GM23338 (cell line): ENCODE data around the gene TRIM25. TPM values are rescaled to one million over a fixed set of nuclear protein-coding genes. Genes with fewer than 3 reads are reported as not detected.

Experiments used
- ATAC-seq: fragments of 200-7000 bp; cut with Tn5 transposase; 3 replicates; pipeline ENCODE4 v1.9.1; 2020
- DNase-seq: peaks from one replicate; pipeline ENCODE4 v3.0.0-alpha.2; 2015; ENCODE audit warnings: low spot score
- H2AFZ ChIP-seq: fragments of 200-600 bp; sonication (generic); 2 replicates; pipeline ENCODE4 v1.8.0; 2016; ENCODE audit warnings: antibody characterized with exemption, mild to moderate bottlenecking, moderate library complexity
- H3F3A ChIP-seq: fragments of 200-600 bp; sonication (generic); replicated peaks from 2 replicates; pipeline ENCODE4 v1.8.0; 2017; ENCODE audit warnings: antibody characterized with exemption, mixed run types, low read depth
- H3K27ac ChIP-seq: fragments of 200-600 bp; sonication (generic); 2 replicates; pipeline ENCODE4 v1.6.1; 2016; ENCODE audit warnings: low read depth
- H3K27me3 ChIP-seq: fragments of 200-600 bp; sonication (generic); 2 replicates; pipeline ENCODE4 v1.8.0; 2016; ENCODE audit warnings: mild to moderate bottlenecking, mixed run types, moderate library complexity; ENCODE audit not compliant: insufficient read depth
- H3K36me3 ChIP-seq: fragments of 200-600 bp; sonication (generic); 2 replicates; pipeline ENCODE4 v1.8.0; 2016; ENCODE audit warnings: mild to moderate bottlenecking; ENCODE audit not compliant: insufficient read depth
- H3K4me1 ChIP-seq: fragments of 200-600 bp; sonication (generic); 2 replicates; pipeline ENCODE4 v1.8.0; 2016; ENCODE audit warnings: mild to moderate bottlenecking, moderate library complexity; ENCODE audit not compliant: insufficient read depth
- H3K4me2 ChIP-seq: fragments of 200-600 bp; sonication (generic); 2 replicates; pipeline ENCODE4 v1.7.1; 2017; ENCODE audit warnings: mixed run types
- H3K4me3 ChIP-seq: fragments of 200-600 bp; sonication (generic); 2 replicates; pipeline ENCODE4 v1.6.1; 2016; ENCODE audit warnings: mixed run types
- H3K79me2 ChIP-seq: fragments of 200-600 bp; sonication (generic); replicated peaks from 2 replicates; pipeline ENCODE4 v1.8.0; 2017; ENCODE audit warnings: mild to moderate bottlenecking; ENCODE audit not compliant: insufficient read depth
- H3K9me2 ChIP-seq: fragments of 200-600 bp; sonication (generic); 2 replicates; pipeline ENCODE4 v1.8.0; 2017; ENCODE audit not compliant: insufficient read depth
- H4K20me1 ChIP-seq: fragments of 200-600 bp; sonication (generic); replicated peaks from 2 replicates; pipeline ENCODE4 v1.8.0; 2017; ENCODE audit warnings: mild to moderate bottlenecking; ENCODE audit not compliant: insufficient read depth
- H3K27ac Mint-ChIP-seq: 2 replicates; pipeline ENCODE4 v1.8.0; 2020; ENCODE audit warnings: inconsistent platforms, mild to moderate bottlenecking, moderate library complexity, mixed read lengths
- H3K27me3 Mint-ChIP-seq: 3 replicates; pipeline ENCODE4 v1.8.0; 2022; ENCODE audit warnings: low read depth, mild to moderate bottlenecking, moderate library complexity, mixed read lengths, inconsistent platforms; ENCODE audit not compliant: insufficient read depth, poor library complexity
- H3K36me3 Mint-ChIP-seq: 3 replicates; pipeline ENCODE4 v1.8.0; 2021; ENCODE audit warnings: low read depth, mild to moderate bottlenecking, inconsistent platforms, moderate library complexity, mixed read lengths
- H3K4me1 Mint-ChIP-seq: 3 replicates; pipeline ENCODE4 v1.8.0; 2020; ENCODE audit warnings: mild to moderate bottlenecking, inconsistent platforms, mixed read lengths
- H3K4me3 Mint-ChIP-seq: 3 replicates; pipeline ENCODE4 v1.8.0; 2021; ENCODE audit warnings: moderate library complexity, mild to moderate bottlenecking, inconsistent platforms, mixed read lengths
- H3K9me3 Mint-ChIP-seq: 3 replicates; pipeline ENCODE4 v1.8.0; 2020; ENCODE audit warnings: moderate library complexity, mild to moderate bottlenecking, inconsistent platforms, mixed read lengths
- CREB1 ChIP-seq: fragments of 250-450 bp; sonication (Bioruptor Pico); IDR thresholded peaks from 2 replicates; pipeline ENCODE4 v1.5.0; 2020; ENCODE audit warnings: low read depth, mild to moderate bottlenecking, moderate library complexity
- EZH2 ChIP-seq: fragments of 200-600 bp; sonication (generic); IDR thresholded peaks from one replicate; pipeline ENCODE4 v1.8.0; 2017; ENCODE audit warnings: antibody characterized with exemption, mild to moderate bottlenecking, low read depth; ENCODE audit not compliant: unreplicated experiment
- EZH2phosphoT487 ChIP-seq: fragments of 200-600 bp; sonication (generic); IDR thresholded peaks from one replicate; pipeline ENCODE4 v1.8.1; 2018; ENCODE audit warnings: antibody characterized with exemption; ENCODE audit not compliant: unreplicated experiment
- JUNB ChIP-seq: IDR thresholded peaks from one replicate; pipeline ENCODE4 v1.6.1; 2016; ENCODE audit warnings: antibody characterized with exemption; ENCODE audit not compliant: unreplicated experiment
- NANOG ChIP-seq: IDR thresholded peaks from 2 replicates; pipeline ENCODE4 v1.6.1; 2016; ENCODE audit warnings: antibody characterized with exemption, borderline replicate concordance
- POLR2AphosphoS5 ChIP-seq: IDR thresholded peaks from 2 replicates; pipeline ENCODE4 v1.6.1; 2016; ENCODE audit warnings: antibody characterized with exemption, low read depth
- STAT1 ChIP-seq: IDR thresholded peaks from one replicate; pipeline ENCODE4 v1.6.1; 2016; ENCODE audit warnings: antibody characterized with exemption; ENCODE audit not compliant: unreplicated experiment
- ZNF114 ChIP-seq: fragments of 250-450 bp; sonication (Bioruptor Pico); IDR thresholded peaks from 2 replicates; pipeline ENCODE4 v1.5.0; 2020; ENCODE audit warnings: mild to moderate bottlenecking, moderate library complexity
- polyA plus RNA-seq: library from polyadenylated mRNA; unstranded; fragments of >200 nt; fragmentation: Nextera tagmentation; extraction: Ambion mirVana; gene quantifications from 2 replicates; pipeline ENCODE4 v1.2.1, GENCODE V29; 2016
- total RNA-seq: library from RNA; depleted of rRNA; stranded (reverse); fragments of >200 nt; shearing (Covaris generic); gene quantifications from 2 replicates; pipeline ENCODE4 v1.2.3, GENCODE V29; 2014
- TF ChIP-seq, protein P1 (sequence below): IDR thresholded peaks from one replicate; pipeline ENCODE4 v1.6.1; 2018; ENCODE audit warnings: antibody characterized with exemption; ENCODE audit not compliant: unreplicated experiment
- TF ChIP-seq, protein P2 (sequence below), 2 experiments: fragments of 200-600 bp in 1 of 2; sonication (generic) in 1 of 2; conservative IDR thresholded peaks; 2 replicates each; pipeline versions ENCODE4 v1.5.1 to v1.6.1; 2016 to 2017; ENCODE audit warnings: antibody characterized with exemption in 2 of 2, low read depth in 2 of 2, mild to moderate bottlenecking in 2 of 2, moderate library complexity in 1 of 2
- TF ChIP-seq, protein P3 (sequence below): IDR thresholded peaks from 2 replicates; pipeline ENCODE4 v1.6.1; 2016; ENCODE audit warnings: antibody characterized with exemption

TRIM25 gene
- total and polyA plus RNA-seq, 2 experiments from 2014 or later = 19.6 to 36.2 TPM

DNA sequence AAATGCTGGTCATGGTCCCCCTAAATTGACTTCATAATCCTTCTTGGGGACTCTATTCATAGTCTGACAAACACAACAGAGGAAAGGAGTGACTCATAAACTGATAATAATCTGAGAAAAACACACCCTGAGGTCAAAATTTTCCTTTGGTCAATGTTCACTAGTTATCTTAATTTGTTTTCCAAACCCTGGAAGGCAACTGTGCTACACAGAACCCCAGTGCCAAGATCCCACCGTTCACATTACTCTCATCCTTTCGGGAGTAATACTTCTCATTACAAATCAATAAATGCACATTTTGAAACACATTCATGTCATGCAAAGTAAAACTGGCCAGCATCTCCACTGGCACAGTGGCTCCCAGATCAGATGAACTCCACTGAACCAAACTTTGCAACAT lies 23.8 kb upstream of the TRIM25 start (continued):
- TF ChIP-seq, protein P1, sequence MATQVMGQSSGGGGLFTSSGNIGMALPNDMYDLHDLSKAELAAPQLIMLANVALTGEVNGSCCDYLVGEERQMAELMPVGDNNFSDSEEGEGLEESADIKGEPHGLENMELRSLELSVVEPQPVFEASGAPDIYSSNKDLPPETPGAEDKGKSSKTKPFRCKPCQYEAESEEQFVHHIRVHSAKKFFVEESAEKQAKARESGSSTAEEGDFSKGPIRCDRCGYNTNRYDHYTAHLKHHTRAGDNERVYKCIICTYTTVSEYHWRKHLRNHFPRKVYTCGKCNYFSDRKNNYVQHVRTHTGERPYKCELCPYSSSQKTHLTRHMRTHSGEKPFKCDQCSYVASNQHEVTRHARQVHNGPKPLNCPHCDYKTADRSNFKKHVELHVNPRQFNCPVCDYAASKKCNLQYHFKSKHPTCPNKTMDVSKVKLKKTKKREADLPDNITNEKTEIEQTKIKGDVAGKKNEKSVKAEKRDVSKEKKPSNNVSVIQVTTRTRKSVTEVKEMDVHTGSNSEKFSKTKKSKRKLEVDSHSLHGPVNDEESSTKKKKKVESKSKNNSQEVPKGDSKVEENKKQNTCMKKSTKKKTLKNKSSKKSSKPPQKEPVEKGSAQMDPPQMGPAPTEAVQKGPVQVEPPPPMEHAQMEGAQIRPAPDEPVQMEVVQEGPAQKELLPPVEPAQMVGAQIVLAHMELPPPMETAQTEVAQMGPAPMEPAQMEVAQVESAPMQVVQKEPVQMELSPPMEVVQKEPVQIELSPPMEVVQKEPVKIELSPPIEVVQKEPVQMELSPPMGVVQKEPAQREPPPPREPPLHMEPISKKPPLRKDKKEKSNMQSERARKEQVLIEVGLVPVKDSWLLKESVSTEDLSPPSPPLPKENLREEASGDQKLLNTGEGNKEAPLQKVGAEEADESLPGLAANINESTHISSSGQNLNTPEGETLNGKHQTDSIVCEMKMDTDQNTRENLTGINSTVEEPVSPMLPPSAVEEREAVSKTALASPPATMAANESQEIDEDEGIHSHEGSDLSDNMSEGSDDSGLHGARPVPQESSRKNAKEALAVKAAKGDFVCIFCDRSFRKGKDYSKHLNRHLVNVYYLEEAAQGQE = no peak
- TF ChIP-seq, protein P2, sequence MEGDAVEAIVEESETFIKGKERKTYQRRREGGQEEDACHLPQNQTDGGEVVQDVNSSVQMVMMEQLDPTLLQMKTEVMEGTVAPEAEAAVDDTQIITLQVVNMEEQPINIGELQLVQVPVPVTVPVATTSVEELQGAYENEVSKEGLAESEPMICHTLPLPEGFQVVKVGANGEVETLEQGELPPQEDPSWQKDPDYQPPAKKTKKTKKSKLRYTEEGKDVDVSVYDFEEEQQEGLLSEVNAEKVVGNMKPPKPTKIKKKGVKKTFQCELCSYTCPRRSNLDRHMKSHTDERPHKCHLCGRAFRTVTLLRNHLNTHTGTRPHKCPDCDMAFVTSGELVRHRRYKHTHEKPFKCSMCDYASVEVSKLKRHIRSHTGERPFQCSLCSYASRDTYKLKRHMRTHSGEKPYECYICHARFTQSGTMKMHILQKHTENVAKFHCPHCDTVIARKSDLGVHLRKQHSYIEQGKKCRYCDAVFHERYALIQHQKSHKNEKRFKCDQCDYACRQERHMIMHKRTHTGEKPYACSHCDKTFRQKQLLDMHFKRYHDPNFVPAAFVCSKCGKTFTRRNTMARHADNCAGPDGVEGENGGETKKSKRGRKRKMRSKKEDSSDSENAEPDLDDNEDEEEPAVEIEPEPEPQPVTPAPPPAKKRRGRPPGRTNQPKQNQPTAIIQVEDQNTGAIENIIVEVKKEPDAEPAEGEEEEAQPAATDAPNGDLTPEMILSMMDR (conservative IDR thresholded peaks at IDR 0.05; ENCODE audit: low read depth in 2 of 2) = no peak
- TF ChIP-seq JUNB = no peak

DNA sequence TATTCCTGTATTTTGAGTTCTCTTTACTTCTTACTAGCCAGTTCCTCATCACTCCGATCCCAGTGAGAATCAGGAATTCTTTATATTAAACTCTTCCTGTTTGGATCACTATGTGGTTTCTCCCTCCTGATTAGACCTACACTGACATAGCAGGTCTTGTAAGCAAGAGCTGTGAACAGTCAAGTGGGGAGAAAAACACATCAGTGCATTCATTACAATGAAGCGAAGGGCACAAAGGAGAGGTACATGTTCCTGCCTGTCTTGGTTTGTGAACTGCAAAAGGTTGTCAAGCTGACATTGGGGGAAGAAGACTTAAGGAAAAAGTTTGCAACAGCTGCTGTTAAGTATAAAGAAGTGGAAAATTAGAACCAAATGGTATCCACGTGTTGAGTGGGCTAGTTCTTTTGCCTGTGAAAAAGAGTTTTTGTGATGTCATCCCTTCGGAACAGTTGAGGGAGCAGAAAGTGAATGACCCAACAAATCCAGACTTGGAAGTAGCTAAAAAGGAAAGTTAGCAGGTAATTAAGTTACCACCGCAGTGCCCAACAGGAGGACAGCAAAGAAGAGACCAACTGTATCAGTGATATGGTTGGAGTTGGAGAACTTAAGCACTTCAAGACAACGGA lies 23.0 kb upstream of the TRIM25 start:
- ATAC-seq (no peak), DNase-seq (no peak)
- H3K27ac ChIP-seq = no peak overlapping the region
- no peak overlapping the region for H3K4me2 ChIP-seq
- H3K9me2 ChIP-seq = no peaks in the 10 kb centered on the region
- H3K4me1 Mint-ChIP-seq = 0 out of 3 replicates have a peak, but pooled peaks cover 2% of the 10 kb centered on the region
- H2AFZ ChIP-seq = no peak overlapping the region
- no peak overlapping the region for H3K27ac Mint-ChIP-seq
- H3K4me3 Mint-ChIP-seq = no peak overlapping the region
- H4K20me1 ChIP-seq = no peaks in the 10 kb centered on the region
- no peaks in the 10 kb centered on the region for H3K27me3 ChIP-seq
- no peaks in the 10 kb centered on the region for H3K79me2 ChIP-seq
- peaks cover 84% of the 10 kb centered on the region for H3K36me3 Mint-ChIP-seq
- H3K4me3 ChIP-seq = no peak overlapping the region
- peaks cover 13% of the 10 kb centered on the region for H3K36me3 ChIP-seq
- peaks cover 5% of the 10 kb centered on the region for H3K27me3 Mint-ChIP-seq
- peaks cover 22% of the 10 kb centered on the region for H3K9me3 Mint-ChIP-seq
- no peaks in the 10 kb centered on the region for H3K4me1 ChIP-seq
- 0 out of 2 replicates have a peak, but pooled peaks cover 5% of the 10 kb centered on the region for H3F3A ChIP-seq
- TF ChIP-seq CREB1 (CRISPR knock-in tag) (no peak), NANOG (no peak), JUNB (no peak), STAT1 (no peak), POLR2AphosphoS5 (no peak), EZH2 (no peak), EZH2phosphoT487 (no peak), ZNF114 (CRISPR knock-in tag) (no peak)
- TF ChIP-seq, protein P3, sequence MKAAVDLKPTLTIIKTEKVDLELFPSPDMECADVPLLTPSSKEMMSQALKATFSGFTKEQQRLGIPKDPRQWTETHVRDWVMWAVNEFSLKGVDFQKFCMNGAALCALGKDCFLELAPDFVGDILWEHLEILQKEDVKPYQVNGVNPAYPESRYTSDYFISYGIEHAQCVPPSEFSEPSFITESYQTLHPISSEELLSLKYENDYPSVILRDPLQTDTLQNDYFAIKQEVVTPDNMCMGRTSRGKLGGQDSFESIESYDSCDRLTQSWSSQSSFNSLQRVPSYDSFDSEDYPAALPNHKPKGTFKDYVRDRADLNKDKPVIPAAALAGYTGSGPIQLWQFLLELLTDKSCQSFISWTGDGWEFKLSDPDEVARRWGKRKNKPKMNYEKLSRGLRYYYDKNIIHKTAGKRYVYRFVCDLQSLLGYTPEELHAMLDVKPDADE = no peak
- TF ChIP-seq, protein P1 = no peak
- TF ChIP-seq, protein P2 (conservative IDR thresholded peaks at IDR 0.05; ENCODE audit: low read depth in 2 of 2) = no peak
